Measurements from ENCODE around the gene USP48.
A peak's percentile ranks its signal among the peaks of the same experiment; 100 is the strongest.

USP48 gene

GRCh38 chr1:21652101-21652936 is 130.6 kb downstream of the USP48 start:
- H3K36me3 ChIP-seq (ENCODE audit: insufficient read depth, low read length): no peaks in the 10 kb centered on the region
- H3K4me2 ChIP-seq (ENCODE audit: low read length): no peak overlapping the region
- H3K9me3 ChIP-seq (replicated peaks; ENCODE audit: low read length): no peaks in the 10 kb centered on the region
- peaks cover 60% of the 10 kb centered on the region for H3K27me3 ChIP-seq (ENCODE audit: control insufficient read depth, insufficient read depth, low read length)
- H3K4me3 ChIP-seq (ENCODE audit: low read length): no peak overlapping the region
- peaks cover 5% of the 10 kb centered on the region for H3K4me1 ChIP-seq (ENCODE audit: control insufficient read depth, insufficient read depth, low read length)
- no peak overlapping the region for H3K9ac ChIP-seq (ENCODE audit: low read depth, low read length)

DNA sequence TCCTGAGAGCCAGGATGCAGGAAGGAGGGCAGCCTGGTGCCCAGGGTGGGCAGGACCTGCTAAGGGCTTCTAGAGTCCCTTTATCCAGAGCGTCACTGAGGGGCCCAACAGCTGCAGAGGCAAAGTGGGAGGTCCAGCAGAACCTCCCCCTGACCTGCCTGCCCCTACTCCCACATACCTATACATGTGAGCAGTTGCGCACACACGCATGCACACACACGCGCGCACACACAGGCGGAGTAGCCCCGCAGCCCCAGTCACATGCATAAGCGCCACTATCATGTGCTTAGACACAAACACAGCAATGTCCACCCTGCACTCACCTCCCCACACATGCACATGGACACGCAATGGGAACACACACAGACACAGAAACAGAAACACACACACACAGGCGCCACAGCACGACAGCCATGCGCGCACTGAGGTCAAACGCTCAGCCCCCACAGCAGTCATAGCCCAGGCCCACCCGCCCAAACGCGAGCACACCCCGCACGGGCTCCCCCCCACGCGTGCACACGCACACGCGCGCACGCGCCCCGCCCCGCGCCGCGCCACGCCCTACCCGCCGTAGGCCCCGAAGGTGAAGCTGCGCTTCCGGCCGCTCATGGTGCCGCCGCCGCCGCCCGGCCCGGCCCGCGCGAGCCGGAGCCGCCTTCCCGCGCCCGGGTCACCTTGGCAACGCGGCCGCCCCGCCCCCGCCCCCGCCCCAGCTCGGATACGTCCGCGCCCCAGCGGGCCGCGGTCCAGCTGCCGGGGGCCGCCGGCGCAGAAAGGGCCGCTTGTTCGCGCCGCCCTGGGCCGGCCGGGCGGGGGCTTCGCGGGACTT is 131.5 kb downstream of the USP48 start:
- no peaks in the 10 kb centered on the region for H3K36me3 ChIP-seq (ENCODE audit: insufficient read depth, low read length)
- H3K9ac ChIP-seq (ENCODE audit: low read depth, low read length): no peak overlapping the region
- H3K27me3 ChIP-seq (ENCODE audit: control insufficient read depth, insufficient read depth, low read length): peaks cover 54% of the 10 kb centered on the region
- no peaks in the 10 kb centered on the region for H3K9me3 ChIP-seq (replicated peaks; ENCODE audit: low read length)
- peak overlapping the region; percentile 91 for H3K4me2 ChIP-seq (ENCODE audit: low read length)
- peak overlapping the region; percentile 65 for H3K4me3 ChIP-seq (ENCODE audit: low read length)
- peaks cover 5% of the 10 kb centered on the region for H3K4me1 ChIP-seq (ENCODE audit: control insufficient read depth, insufficient read depth, low read length)

- Histone ChIP-seq H3K4me1 (ENCODE audit: control insufficient read depth, insufficient read depth, low read length) (peaks cover 5% of the 10 kb centered on the region), H3K4me3 (ENCODE audit: low read length) (no peak overlapping the region), H3K9me3 (replicated peaks; ENCODE audit: low read length) (no peaks in the 10 kb centered on the region), H3K27me3 (ENCODE audit: control insufficient read depth, insufficient read depth, low read length) (peaks cover 50% of the 10 kb centered on the region), H3K4me2 (ENCODE audit: low read length) (no peak overlapping the region), H3K9ac (ENCODE audit: low read depth, low read length) (no peak overlapping the region), H3K36me3 (ENCODE audit: insufficient read depth, low read length) (no peaks in the 10 kb centered on the region)
Observed at GRCh38 chr1:21650400-21650799, 132.5 kb downstream of the USP48 start.

GRCh38 chr1:21649315-21649714 is 133.6 kb downstream of the USP48 start:
- Histone ChIP-seq H3K4me3 (ENCODE audit: low read length) (no peak overlapping the region), H3K4me2 (ENCODE audit: low read length) (no peak overlapping the region), H3K27me3 (ENCODE audit: control insufficient read depth, insufficient read depth, low read length) (peaks cover 46% of the 10 kb centered on the region), H3K9me3 (replicated peaks; ENCODE audit: low read length) (no peaks in the 10 kb centered on the region), H3K36me3 (ENCODE audit: insufficient read depth, low read length) (no peaks in the 10 kb centered on the region), H3K4me1 (ENCODE audit: control insufficient read depth, insufficient read depth, low read length) (peaks cover 5% of the 10 kb centered on the region), H3K9ac (ENCODE audit: low read depth, low read length) (no peak overlapping the region)

GRCh38 chr1:21648791-21649190 is 134.2 kb downstream of the USP48 start:
- no peaks in the 10 kb centered on the region for H3K9me3 ChIP-seq (replicated peaks; ENCODE audit: low read length)
- H3K4me3 ChIP-seq (ENCODE audit: low read length): no peak overlapping the region
- H3K27me3 ChIP-seq (ENCODE audit: control insufficient read depth, insufficient read depth, low read length): peaks cover 48% of the 10 kb centered on the region
- peaks cover 5% of the 10 kb centered on the region for H3K4me1 ChIP-seq (ENCODE audit: control insufficient read depth, insufficient read depth, low read length)
- H3K4me2 ChIP-seq (ENCODE audit: low read length): no peak overlapping the region
- H3K9ac ChIP-seq (ENCODE audit: low read depth, low read length): no peak overlapping the region
- no peaks in the 10 kb centered on the region for H3K36me3 ChIP-seq (ENCODE audit: insufficient read depth, low read length)

- no peak overlapping the region for H3K9ac ChIP-seq (ENCODE audit: low read depth, low read length)
- peaks cover 5% of the 10 kb centered on the region for H3K4me1 ChIP-seq (ENCODE audit: control insufficient read depth, insufficient read depth, low read length)
- peaks cover 52% of the 10 kb centered on the region for H3K27me3 ChIP-seq (ENCODE audit: control insufficient read depth, insufficient read depth, low read length)
- H3K4me3 ChIP-seq (ENCODE audit: low read length): no peak overlapping the region
- no peaks in the 10 kb centered on the region for H3K9me3 ChIP-seq (replicated peaks; ENCODE audit: low read length)
- no peaks in the 10 kb centered on the region for H3K36me3 ChIP-seq (ENCODE audit: insufficient read depth, low read length)
- no peak overlapping the region for H3K4me2 ChIP-seq (ENCODE audit: low read length)
Observed at GRCh38 chr1:21648352-21648730, 134.6 kb downstream of the USP48 start.

DNA sequence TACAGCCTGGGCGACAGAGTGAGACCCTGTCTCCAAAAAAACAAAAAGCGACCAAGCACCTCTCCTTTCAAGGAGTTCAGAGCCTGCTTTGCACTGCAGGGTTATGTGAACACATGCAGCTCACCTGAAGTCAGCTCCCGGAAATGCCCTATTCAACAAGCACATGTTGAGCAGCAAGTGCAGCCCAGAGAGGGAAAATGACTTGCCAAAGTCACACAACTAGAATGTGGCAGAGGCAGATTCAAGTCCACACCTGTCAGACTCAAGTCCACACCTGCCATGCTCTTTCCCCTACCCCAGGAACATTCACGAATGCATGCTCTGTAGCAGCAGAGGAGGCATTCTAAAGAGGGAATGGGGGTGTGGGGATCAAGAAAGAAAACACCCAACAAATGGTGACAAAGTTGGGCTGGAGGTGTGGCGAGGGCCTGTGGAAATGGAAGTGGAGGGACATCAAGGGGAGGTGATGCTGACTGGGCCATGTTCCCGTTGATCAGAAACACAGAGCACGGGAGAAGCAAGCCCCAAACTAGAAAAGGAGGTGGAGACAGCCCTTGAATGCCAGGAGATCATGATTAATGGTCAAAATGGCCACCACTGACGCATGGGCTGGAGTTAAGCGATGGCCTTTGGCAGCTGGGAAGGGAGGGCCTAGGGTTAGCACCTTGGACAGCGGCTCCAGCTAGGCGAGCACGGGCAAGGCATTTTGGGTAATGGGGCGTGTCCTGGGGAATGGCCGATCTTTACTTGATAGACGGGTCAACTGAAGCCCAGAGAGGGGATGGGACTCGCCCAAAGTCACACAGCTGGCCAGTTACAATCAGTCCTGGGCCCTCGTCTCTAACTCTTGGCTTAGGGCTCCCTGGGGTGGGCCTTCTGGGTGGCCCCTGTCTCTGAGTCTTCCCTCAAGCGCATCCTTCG is 135.3 kb downstream of the USP48 start:
- H3K4me2 ChIP-seq (ENCODE audit: low read length): no peak overlapping the region
- no peaks in the 10 kb centered on the region for H3K9me3 ChIP-seq (replicated peaks; ENCODE audit: low read length)
- no peak overlapping the region for H3K4me3 ChIP-seq (ENCODE audit: low read length)
- peaks cover 46% of the 10 kb centered on the region for H3K27me3 ChIP-seq (ENCODE audit: control insufficient read depth, insufficient read depth, low read length)
- no peaks in the 10 kb centered on the region for H3K36me3 ChIP-seq (ENCODE audit: insufficient read depth, low read length)
- no peak overlapping the region for H3K9ac ChIP-seq (ENCODE audit: low read depth, low read length)
- H3K4me1 ChIP-seq (ENCODE audit: control insufficient read depth, insufficient read depth, low read length): peaks cover 5% of the 10 kb centered on the region

DNA sequence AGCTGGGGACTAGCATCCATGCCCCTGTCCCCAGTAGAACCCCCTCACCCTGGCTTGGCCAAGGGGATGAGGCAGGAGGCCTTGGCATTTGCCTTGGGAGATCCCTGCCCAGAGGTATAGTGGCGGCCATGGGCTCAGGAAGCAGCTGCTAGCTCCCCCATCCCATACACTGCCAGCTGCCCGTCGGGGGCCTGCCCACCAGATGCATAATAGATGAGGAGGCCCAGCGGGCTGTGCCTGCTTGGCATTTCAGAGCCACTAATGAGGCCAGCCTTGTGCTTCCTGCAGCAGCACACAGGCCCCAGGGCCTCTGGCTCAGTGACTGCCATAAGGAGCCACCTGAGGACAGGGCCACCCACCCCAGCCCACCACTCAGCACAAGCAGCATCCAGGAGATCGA is 137.4 kb downstream of the USP48 start:
- Histone ChIP-seq H3K27me3 (ENCODE audit: control insufficient read depth, insufficient read depth, low read length) (peaks cover 30% of the 10 kb centered on the region), H3K4me2 (ENCODE audit: low read length) (no peak overlapping the region), H3K4me3 (ENCODE audit: low read length) (no peak overlapping the region), H3K9ac (ENCODE audit: low read depth, low read length) (no peak overlapping the region), H3K4me1 (ENCODE audit: control insufficient read depth, insufficient read depth, low read length) (no peaks in the 10 kb centered on the region), H3K9me3 (replicated peaks; ENCODE audit: low read length) (no peaks in the 10 kb centered on the region), H3K36me3 (ENCODE audit: insufficient read depth, low read length) (no peaks in the 10 kb centered on the region)

DNA sequence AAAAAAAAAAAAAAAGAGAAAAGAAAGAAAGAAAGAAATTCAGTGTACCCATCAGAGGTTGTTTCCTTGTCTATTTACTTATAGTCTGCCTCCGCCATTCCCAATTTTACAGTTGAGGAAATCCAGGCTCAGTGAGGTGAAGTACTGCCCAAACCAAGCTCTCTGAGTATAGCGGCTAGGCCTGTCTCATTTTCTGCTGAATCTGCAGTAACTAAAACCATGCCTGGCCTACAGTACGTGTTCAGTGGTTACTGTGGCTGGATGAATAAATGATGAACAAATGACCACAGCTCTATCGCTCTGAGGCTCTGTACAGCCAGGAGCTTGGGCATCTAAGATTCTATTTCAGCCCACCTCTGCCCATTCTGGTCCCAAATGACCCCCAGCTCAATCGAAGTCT is 138.0 kb downstream of the USP48 start:
- peaks cover 29% of the 10 kb centered on the region for H3K27me3 ChIP-seq (ENCODE audit: control insufficient read depth, insufficient read depth, low read length)
- no peaks in the 10 kb centered on the region for H3K4me1 ChIP-seq (ENCODE audit: control insufficient read depth, insufficient read depth, low read length)
- no peak overlapping the region for H3K4me3 ChIP-seq (ENCODE audit: low read length)

GRCh38 chr1:21644348-21644747 is 138.6 kb downstream of the USP48 start:
- Histone ChIP-seq H3K4me2 (ENCODE audit: low read length) (no peak overlapping the region), H3K36me3 (ENCODE audit: insufficient read depth, low read length) (no peaks in the 10 kb centered on the region), H3K27me3 (ENCODE audit: control insufficient read depth, insufficient read depth, low read length) (peaks cover 28% of the 10 kb centered on the region)

More for the DNA sequence above, 138.0 kb downstream of the USP48 start:
- H3K36me3 ChIP-seq (ENCODE audit: insufficient read depth, low read length): no peaks in the 10 kb centered on the region
- H3K9ac ChIP-seq (ENCODE audit: low read depth, low read length): no peak overlapping the region
- H3K9me3 ChIP-seq (replicated peaks; ENCODE audit: low read length): no peaks in the 10 kb centered on the region
- H3K4me2 ChIP-seq (ENCODE audit: low read length): no peak overlapping the region

GRCh38 chr1:21643624-21644023 is 139.3 kb downstream of the USP48 start:
- Histone ChIP-seq H3K27me3 (ENCODE audit: control insufficient read depth, insufficient read depth, low read length) (peaks cover 26% of the 10 kb centered on the region), H3K4me2 (ENCODE audit: low read length) (no peak overlapping the region), H3K4me3 (ENCODE audit: low read length) (no peak overlapping the region), H3K4me1 (ENCODE audit: control insufficient read depth, insufficient read depth, low read length) (peaks cover 4% of the 10 kb centered on the region), H3K9ac (ENCODE audit: low read depth, low read length) (no peak overlapping the region), H3K9me3 (replicated peaks; ENCODE audit: low read length) (no peaks in the 10 kb centered on the region), H3K36me3 (ENCODE audit: insufficient read depth, low read length) (no peaks in the 10 kb centered on the region)

More at GRCh38 chr1:21644348-21644747, 138.6 kb downstream of the USP48 start:
- no peaks in the 10 kb centered on the region for H3K9me3 ChIP-seq (replicated peaks; ENCODE audit: low read length)
- no peak overlapping the region for H3K9ac ChIP-seq (ENCODE audit: low read depth, low read length)
- no peak overlapping the region for H3K4me3 ChIP-seq (ENCODE audit: low read length)
- H3K4me1 ChIP-seq (ENCODE audit: control insufficient read depth, insufficient read depth, low read length): no peaks in the 10 kb centered on the region
